RWPE2 (cell line): Measurements from ENCODE around the gene CD28.

Source experiments
- ATAC-seq: fragments of 200-7000 bp; cut with Tn5 transposase; 3 replicates; pipeline ENCODE4 v1.9.1; 2021; ENCODE audit warnings: low read depth
- DNase-seq: peaks from one replicate; pipeline ENCODE4 v3.0.0-alpha.2; 2020; ENCODE audit warnings: low spot score
- H3K27ac ChIP-seq: fragments of 450-650 bp; 2 replicates; pipeline ENCODE4 v1.5.1; 2017; ENCODE audit warnings: mild to moderate bottlenecking; ENCODE audit not compliant: poor library complexity, severe bottlenecking
- H3K27me3 ChIP-seq: fragments of 250-450 bp; sonication (Bioruptor Pico); 2 replicates; pipeline ENCODE4 v1.5.1; 2021; ENCODE audit warnings: mild to moderate bottlenecking, moderate library complexity; ENCODE audit not compliant: insufficient read depth, poor library complexity, severe bottlenecking
- H3K36me3 ChIP-seq: fragments of 250-450 bp; sonication (Bioruptor Pico); 2 replicates; pipeline ENCODE4 v1.5.1; 2020; ENCODE audit warnings: low read depth, mild to moderate bottlenecking, moderate library complexity
- H3K4me1 ChIP-seq: fragments of 250-450 bp; sonication (Bioruptor Pico); 2 replicates; pipeline ENCODE4 v1.5.1; 2021; ENCODE audit warnings: mild to moderate bottlenecking, moderate library complexity; ENCODE audit not compliant: insufficient read depth, poor library complexity, severe bottlenecking
- H3K4me3 ChIP-seq: fragments of 250-450 bp; sonication (Bioruptor Pico); 2 replicates; pipeline ENCODE4 v1.5.1; 2021; ENCODE audit warnings: mild to moderate bottlenecking, moderate library complexity; ENCODE audit not compliant: severe bottlenecking
- H3K9me3 ChIP-seq: fragments of 250-450 bp; sonication (Bioruptor Pico); 2 replicates; pipeline ENCODE4 v1.5.1; 2021; ENCODE audit warnings: mild to moderate bottlenecking, moderate library complexity; ENCODE audit not compliant: severe bottlenecking
- TF ChIP-seq, protein P1 (sequence below): fragments of 450-650 bp; IDR thresholded peaks from one replicate; pipeline ENCODE4 v1.5.1; 2017; ENCODE audit warnings: mild to moderate bottlenecking, moderate library complexity; ENCODE audit not compliant: poor library complexity, severe bottlenecking

CD28 gene

GRCh38 chr2:203706403-203706802 lies at the start of gene CD28:
TSS of gene CD28 (plus strand) at chr2:203706639. CDS start at chr2:203706697, 58 bp downstream.
- peaks cover 3% of the 10 kb centered on the region; the same call in 1 of the 2 replicates for H3K36me3 ChIP-seq
- ATAC-seq (no peak; the same call in 2 of the 3 replicates), DNase-seq (no peak)
- H3K4me3 ChIP-seq = no peak within 1 kb of the TSS
- H3K27me3 ChIP-seq = no peaks in the 10 kb centered on the region
- TF ChIP-seq, protein P1, sequence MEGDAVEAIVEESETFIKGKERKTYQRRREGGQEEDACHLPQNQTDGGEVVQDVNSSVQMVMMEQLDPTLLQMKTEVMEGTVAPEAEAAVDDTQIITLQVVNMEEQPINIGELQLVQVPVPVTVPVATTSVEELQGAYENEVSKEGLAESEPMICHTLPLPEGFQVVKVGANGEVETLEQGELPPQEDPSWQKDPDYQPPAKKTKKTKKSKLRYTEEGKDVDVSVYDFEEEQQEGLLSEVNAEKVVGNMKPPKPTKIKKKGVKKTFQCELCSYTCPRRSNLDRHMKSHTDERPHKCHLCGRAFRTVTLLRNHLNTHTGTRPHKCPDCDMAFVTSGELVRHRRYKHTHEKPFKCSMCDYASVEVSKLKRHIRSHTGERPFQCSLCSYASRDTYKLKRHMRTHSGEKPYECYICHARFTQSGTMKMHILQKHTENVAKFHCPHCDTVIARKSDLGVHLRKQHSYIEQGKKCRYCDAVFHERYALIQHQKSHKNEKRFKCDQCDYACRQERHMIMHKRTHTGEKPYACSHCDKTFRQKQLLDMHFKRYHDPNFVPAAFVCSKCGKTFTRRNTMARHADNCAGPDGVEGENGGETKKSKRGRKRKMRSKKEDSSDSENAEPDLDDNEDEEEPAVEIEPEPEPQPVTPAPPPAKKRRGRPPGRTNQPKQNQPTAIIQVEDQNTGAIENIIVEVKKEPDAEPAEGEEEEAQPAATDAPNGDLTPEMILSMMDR = no peak
- no peaks in the 10 kb centered on the region for H3K4me1 ChIP-seq
- H3K27ac ChIP-seq = no peak within 1 kb of the TSS
- no peaks in the 10 kb centered on the region for H3K9me3 ChIP-seq

DNA sequence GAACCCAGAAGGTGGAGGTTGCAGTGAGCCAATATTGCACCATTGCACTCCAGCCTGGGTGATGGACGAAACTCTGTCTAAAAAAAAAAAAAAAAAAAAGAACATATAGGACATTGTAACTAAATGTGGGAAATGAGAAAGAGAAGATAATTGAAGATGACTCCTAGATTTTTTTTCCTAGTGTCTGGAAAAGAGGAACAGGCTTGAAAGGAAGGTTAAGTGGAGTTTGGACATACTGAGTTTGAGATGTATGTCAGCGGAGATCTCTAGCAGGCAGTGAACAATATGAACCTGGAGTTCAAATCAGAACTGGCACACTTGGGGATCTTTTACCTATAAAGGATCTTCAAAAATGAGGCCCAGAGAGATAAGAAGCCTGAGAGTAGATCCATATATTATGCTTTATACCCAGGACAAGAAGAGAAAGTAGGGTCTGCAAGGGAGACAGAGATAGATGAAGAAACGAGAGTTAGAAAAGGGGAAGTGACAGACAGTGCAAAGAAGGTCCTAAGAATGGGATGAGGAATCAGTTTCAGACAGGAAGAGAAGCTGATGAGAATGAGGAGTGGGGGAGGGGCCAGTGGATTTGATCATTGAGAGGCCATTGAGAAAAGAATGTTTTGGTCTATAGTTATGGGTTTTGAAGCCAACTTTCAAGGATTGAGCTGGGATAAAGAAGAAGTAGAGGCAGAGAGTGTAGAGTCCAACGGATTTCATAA lies 46.9 kb upstream of the CD28 start:
- no peak overlapping the region for H3K4me3 ChIP-seq
- H3K27ac ChIP-seq = no peak overlapping the region
- no peaks in the 10 kb centered on the region for H3K27me3 ChIP-seq
- no peak for DNase-seq
- peaks cover 11% of the 10 kb centered on the region for H3K4me1 ChIP-seq
- no peaks in the 10 kb centered on the region for H3K36me3 ChIP-seq
- no peaks in the 10 kb centered on the region for H3K9me3 ChIP-seq
- TF ChIP-seq, protein P1 = no peak
- ATAC-seq = no peak

DNA sequence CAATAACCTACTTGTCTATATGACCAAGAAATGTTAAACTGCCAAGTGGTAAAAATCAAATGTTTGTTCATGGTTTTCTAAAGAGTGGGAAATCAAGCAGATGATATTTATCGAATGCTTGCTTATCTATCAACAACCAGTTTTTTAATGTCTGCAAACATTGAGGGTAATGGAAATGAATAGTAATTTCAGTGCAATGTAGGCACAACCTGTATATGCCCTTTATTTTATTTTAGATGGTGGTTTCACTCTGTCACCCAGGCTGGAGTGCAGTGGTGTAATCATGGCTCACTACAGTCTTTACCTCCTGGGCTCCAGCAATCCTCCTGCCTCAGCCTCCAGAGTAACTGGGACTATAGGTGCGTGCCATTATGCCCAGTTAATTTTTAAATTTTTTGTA lies 46.0 kb upstream of the CD28 start:
- H3K9me3 ChIP-seq = no peaks in the 10 kb centered on the region
- ATAC-seq (no peak), DNase-seq (no peak)
- no peaks in the 10 kb centered on the region for H3K27me3 ChIP-seq
- H3K4me3 ChIP-seq = no peak overlapping the region
- TF ChIP-seq, protein P1 = no peak
- H3K4me1 ChIP-seq = peaks cover 11% of the 10 kb centered on the region
- H3K27ac ChIP-seq = no peak overlapping the region
- H3K36me3 ChIP-seq = no peaks in the 10 kb centered on the region

GRCh38 chr2:203661279-203661908 lies 45.0 kb upstream of the CD28 start:
- no peaks in the 10 kb centered on the region for H3K27me3 ChIP-seq
- H3K4me3 ChIP-seq = no peak overlapping the region
- no peaks in the 10 kb centered on the region for H3K36me3 ChIP-seq
- H3K27ac ChIP-seq = no peak overlapping the region
- TF ChIP-seq, protein P1 = no peak
- DNase-seq = no peak
- H3K4me1 ChIP-seq = peaks cover 7% of the 10 kb centered on the region
- no peak for ATAC-seq
- H3K9me3 ChIP-seq = no peaks in the 10 kb centered on the region

GRCh38 chr2:203662487-203662886 lies 44.0 kb upstream of the CD28 start:
- TF ChIP-seq, protein P1 = no peak
- Histone ChIP-seq H3K27ac (no peak overlapping the region), H3K4me3 (no peak overlapping the region), H3K9me3 (no peaks in the 10 kb centered on the region), H3K36me3 (no peaks in the 10 kb centered on the region), H3K4me1 (no peaks in the 10 kb centered on the region), H3K27me3 (no peaks in the 10 kb centered on the region)
- DNase-seq (no peak), ATAC-seq (no peak)
